PC-3 (cell line): ENCODE data around the gene TRIM71. TPM values are rescaled to one million over a fixed set of nuclear protein-coding genes. Genes with fewer than 3 reads are reported as not detected.

ENCODE experiments used
- ATAC-seq: fragments of 200-7000 bp; cut with Tn5 transposase; 2 replicates; pipeline ENCODE4 v1.9.1; 2020; ENCODE audit warnings: mild to moderate bottlenecking, moderate library complexity
- BruUV-seq: library from RNA; stranded (reverse); fragments of 400-500 nt; replicated peaks from 2 replicates; lab custom pipeline; 2021; lab: Mats Ljungman, UMichigan
- CTCF ChIA-PET: fragments of 300-600 bp; sonication (Branson Sonifier 250); formaldehyde crosslinking; loops from one replicate; lab custom pipeline; 2022; ENCODE audit warnings: antibody characterized with exemption; lab: Charles Lee
- POLR2A ChIA-PET: fragments of 300-600 bp; sonication (Branson Sonifier 250); formaldehyde crosslinking; loops from one replicate; lab custom pipeline; 2022; ENCODE audit warnings: antibody characterized with exemption; ENCODE audit not compliant: unreplicated experiment; lab: Charles Lee
- DNase-seq: peaks from one replicate; pipeline ENCODE4 v3.0.0-alpha.2; 2015
- H2AFZ ChIP-seq: fragments of 300-600 bp; sonication (generic); 2 replicates; pipeline ENCODE4 v1.6.0; 2016; ENCODE audit warnings: antibody characterized with exemption, low read length
- H3F3A ChIP-seq: fragments of 300-600 bp; sonication (generic); one replicate; pipeline ENCODE4 v1.6.0; 2017; ENCODE audit warnings: antibody characterized with exemption, low read length, control low read depth, mild to moderate bottlenecking; ENCODE audit not compliant: unreplicated experiment
- H3K27ac ChIP-seq: fragments of 300-600 bp; sonication (generic); 2 replicates; pipeline ENCODE4 v1.5.1; 2016; ENCODE audit warnings: mild to moderate bottlenecking, low read length
- H3K27me3 ChIP-seq: fragments of 300-600 bp; sonication (generic); 2 replicates; pipeline ENCODE4 v1.6.1; 2016; ENCODE audit warnings: low read length, mixed read lengths
- H3K36me3 ChIP-seq: fragments of 300-600 bp; sonication (generic); 2 replicates; pipeline ENCODE4 v1.6.1; 2016; ENCODE audit warnings: low read depth, mixed run types, low read length, mixed read lengths
- H3K4me1 ChIP-seq: fragments of 300-600 bp; sonication (generic); 2 replicates; pipeline ENCODE4 v1.5.1; 2016; ENCODE audit warnings: low read length; ENCODE audit not compliant: insufficient read depth
- H3K4me2 ChIP-seq: fragments of 300-600 bp; sonication (generic); 2 replicates; pipeline ENCODE4 v1.6.0; 2016; ENCODE audit warnings: low read length
- H3K4me3 ChIP-seq: fragments of 300-600 bp; sonication (generic); 2 replicates; pipeline ENCODE4 v1.5.1; 2016; ENCODE audit warnings: mild to moderate bottlenecking, low read length, mixed read lengths
- H3K79me2 ChIP-seq: fragments of 300-600 bp; sonication (generic); 2 replicates; pipeline ENCODE4 v1.6.1; 2017; ENCODE audit warnings: low read length, mixed read lengths
- H3K9ac ChIP-seq: fragments of 300-600 bp; sonication (generic); 2 replicates; pipeline ENCODE4 v1.6.0; 2016; ENCODE audit warnings: mild to moderate bottlenecking, low read length
- H3K9me2 ChIP-seq: fragments of 300-600 bp; sonication (generic); replicated peaks from 2 replicates; pipeline ENCODE4 v1.6.1; 2016; ENCODE audit warnings: mixed run types, low read length, mixed read lengths
- H3K9me3 ChIP-seq: fragments of 300-600 bp; sonication (generic); 2 replicates; pipeline ENCODE4 v1.6.1; 2016; ENCODE audit warnings: low read length, mixed read lengths
- H4K20me1 ChIP-seq: fragments of 300-600 bp; sonication (generic); 2 replicates; pipeline ENCODE4 v1.6.1; 2016; ENCODE audit warnings: low read length, mixed read lengths
- CTCF ChIP-seq: fragments of 300-600 bp; sonication (generic); conservative IDR thresholded peaks from 2 replicates; pipeline ENCODE4 v1.5.1; 2017; ENCODE audit warnings: antibody characterized with exemption, low read depth, mild to moderate bottlenecking, low read length
- EZH2 ChIP-seq: fragments of 300-600 bp; sonication (generic); IDR thresholded peaks from one replicate; pipeline ENCODE4 v1.6.1; 2017; ENCODE audit warnings: antibody characterized with exemption, mild to moderate bottlenecking, low read length; ENCODE audit not compliant: unreplicated experiment
- EZH2phosphoT487 ChIP-seq: fragments of 300-600 bp; sonication (generic); IDR thresholded peaks from 2 replicates; pipeline ENCODE4 v1.6.1; 2018; ENCODE audit warnings: mild to moderate bottlenecking, antibody characterized with exemption, low read length, borderline replicate concordance
- intact Hi-C: fragments of 100-400 bp; cut with micrococcal nuclease; formaldehyde crosslinking; loops from 2 replicates; pipeline ENCODE4 v1.9.0; 2023
- total RNA-seq: library from RNA; depleted of rRNA; stranded (reverse); fragments of >200 nt; gene quantifications from 2 replicates; pipeline ENCODE4 v1.2.3, GENCODE V29; 2014

The TRIM71 gene
- total RNA-seq, 1 experiment from 2014 or later = 0.11 TPM

DNA sequence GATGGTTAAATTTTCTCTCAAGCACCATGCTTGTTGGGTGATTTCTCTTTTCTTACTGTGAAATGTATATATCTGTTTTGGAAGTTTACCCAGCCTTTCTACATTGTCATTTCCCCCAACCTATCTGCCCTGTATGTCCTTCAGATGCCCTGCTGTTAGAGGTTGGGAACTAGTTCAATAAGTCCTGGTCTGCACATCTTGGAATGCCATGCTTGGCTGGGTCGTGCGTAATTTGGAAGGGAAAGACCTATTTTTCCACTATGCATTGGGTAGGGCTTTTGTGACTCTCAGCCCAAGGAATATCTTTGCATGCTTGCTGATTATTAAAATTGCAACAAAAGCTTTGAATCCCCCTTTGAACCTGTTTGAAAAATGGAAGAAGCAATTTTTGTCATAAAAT, 63.8 kb downstream of the TRIM71 start:
- H3K4me3 ChIP-seq = no peak overlapping the region
- no peak for DNase-seq
- no TSS peak for BruUV-seq
- H3K9me2 ChIP-seq = no peaks in the 10 kb centered on the region
- peaks cover 7% of the 10 kb centered on the region for H3K4me1 ChIP-seq
- H3K79me2 ChIP-seq = no peaks in the 10 kb centered on the region
- no peak overlapping the region for H3K9ac ChIP-seq
- no peak for ATAC-seq
- H3K9me3 ChIP-seq = no peaks in the 10 kb centered on the region
- no peak overlapping the region for H2AFZ ChIP-seq
- no peaks in the 10 kb centered on the region for H3F3A ChIP-seq
- H4K20me1 ChIP-seq = no peaks in the 10 kb centered on the region
- H3K36me3 ChIP-seq = no peaks in the 10 kb centered on the region
- H3K4me2 ChIP-seq = no peak overlapping the region
- POLR2A ChIA-PET = no interaction called here
- no peaks in the 10 kb centered on the region for H3K27me3 ChIP-seq
- CTCF ChIA-PET = no interaction called here
- intact Hi-C loops = no loop called here
- no peak for TF ChIP-seq EZH2
- no peak for TF ChIP-seq CTCF
- no peak for TF ChIP-seq EZH2phosphoT487
- H3K27ac ChIP-seq = no peak overlapping the region

- ATAC-seq = no peak
- Histone ChIP-seq H3K4me3 (no peak overlapping the region), H2AFZ (no peak overlapping the region), H3K27ac (no peak overlapping the region), H3K79me2 (no peaks in the 10 kb centered on the region), H3K9ac (no peak overlapping the region), H3K9me2 (no peaks in the 10 kb centered on the region), H3K27me3 (no peaks in the 10 kb centered on the region), H3F3A (no peaks in the 10 kb centered on the region), H3K4me2 (no peak overlapping the region), H3K9me3 (no peaks in the 10 kb centered on the region), H3K36me3 (no peaks in the 10 kb centered on the region), H4K20me1 (no peaks in the 10 kb centered on the region), H3K4me1 (peaks cover 12% of the 10 kb centered on the region)
- no TSS peak for BruUV-seq
- no peak for TF ChIP-seq EZH2
- no peak for TF ChIP-seq CTCF
- no peak for TF ChIP-seq EZH2phosphoT487
- POLR2A ChIA-PET = no interaction called here
- DNase-seq = no peak
- intact Hi-C loops = no loop called here
- CTCF ChIA-PET = no interaction called here
Observed at GRCh38 chr3:32882189-32882588, 64.4 kb downstream of the TRIM71 start.

DNA sequence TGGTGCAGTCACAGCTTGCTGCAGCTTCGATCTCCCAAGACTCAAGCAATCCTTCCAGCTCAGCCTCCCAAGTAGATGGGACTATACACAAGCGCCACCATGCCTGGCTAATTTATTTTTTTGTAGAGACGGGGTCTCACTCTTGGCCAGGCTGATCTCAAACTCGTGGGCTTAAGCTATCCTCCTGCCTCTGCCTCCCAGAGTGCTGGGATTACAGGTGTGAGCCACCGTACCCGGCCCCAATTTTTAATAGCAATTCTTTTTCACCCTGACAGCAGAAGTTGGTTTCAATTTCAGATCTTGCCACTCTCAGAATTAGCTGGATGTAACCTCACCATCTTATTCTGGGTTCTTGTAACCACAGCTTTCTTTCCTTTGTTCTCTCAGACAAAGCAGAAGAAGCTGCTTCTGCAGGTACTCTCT, 64.8 kb downstream of the TRIM71 start:
- TF ChIP-seq EZH2 = no peak
- no peak for TF ChIP-seq EZH2phosphoT487
- TF ChIP-seq CTCF = no peak
- no peaks in the 10 kb centered on the region for H3K9me2 ChIP-seq
- POLR2A ChIA-PET = no interaction called here
- no peaks in the 10 kb centered on the region for H3F3A ChIP-seq
- no peak overlapping the region for H2AFZ ChIP-seq
- intact Hi-C loops = no loop called here
- H3K27me3 ChIP-seq = no peaks in the 10 kb centered on the region
- no peaks in the 10 kb centered on the region for H3K36me3 ChIP-seq
- no peaks in the 10 kb centered on the region for H3K79me2 ChIP-seq
- no peak overlapping the region for H3K4me3 ChIP-seq
- DNase-seq = no peak
- H3K9ac ChIP-seq = no peak overlapping the region
- H3K27ac ChIP-seq = no peak overlapping the region
- ATAC-seq = no peak
- no peaks in the 10 kb centered on the region for H4K20me1 ChIP-seq
- CTCF ChIA-PET = no interaction called here
- peaks cover 13% of the 10 kb centered on the region for H3K4me1 ChIP-seq
- no peaks in the 10 kb centered on the region for H3K9me3 ChIP-seq
- BruUV-seq = no TSS peak
- H3K4me2 ChIP-seq = no peak overlapping the region
